ENCODE measurements around the gene PTPRJ.

Gene PTPRJ

GRCh38 chr11:47998345-47998732, 18.0 kb downstream of the PTPRJ start:
- DNase-seq, result no peak

GRCh38 chr11:47998733-47999359, 18.5 kb downstream of the PTPRJ start:
- DNase-seq, result no peak

GRCh38 chr11:48000432-48000831, 20.1 kb downstream of the PTPRJ start:
- peak; percentile 28 for DNase-seq

- no peak for DNase-seq
Measured at GRCh38 chr11:48001438-48002021, 21.2 kb downstream of the PTPRJ start.

GRCh38 chr11:48002561-48002960, 22.2 kb downstream of the PTPRJ start:
- peak; percentile 39 for DNase-seq

- no peak for DNase-seq
Measured at GRCh38 chr11:48003926-48004325, 23.6 kb downstream of the PTPRJ start.

GRCh38 chr11:48004456-48004855, 24.1 kb downstream of the PTPRJ start:
- no peak for DNase-seq

GRCh38 chr11:48005136-48005535, 24.8 kb downstream of the PTPRJ start:
- no peak for DNase-seq

GRCh38 chr11:48005831-48006270, 25.5 kb downstream of the PTPRJ start:
- DNase-seq, result peak; percentile 67

GRCh38 chr11:48006301-48006992, 26.1 kb downstream of the PTPRJ start:
- DNase-seq, result no peak

GRCh38 chr11:48007677-48008076, 27.3 kb downstream of the PTPRJ start:
- DNase-seq, result no peak

GRCh38 chr11:48008951-48009270, 28.6 kb downstream of the PTPRJ start:
- DNase-seq, result no peak

- DNase-seq, result no peak
Measured at GRCh38 chr11:48011102-48011797, 30.9 kb downstream of the PTPRJ start.

GRCh38 chr11:48011798-48012391, 31.5 kb downstream of the PTPRJ start:
- DNase-seq, result no peak

GRCh38 chr11:48013269-48013901, 33.0 kb downstream of the PTPRJ start:
- DNase-seq, result no peak

GRCh38 chr11:48014917-48015316, 34.6 kb downstream of the PTPRJ start:
- no peak for DNase-seq

GRCh38 chr11:48017105-48017830, 36.9 kb downstream of the PTPRJ start:
- DNase-seq, result peak; percentile 50

GRCh38 chr11:48017831-48018527, 37.6 kb downstream of the PTPRJ start:
- DNase-seq, result no peak

- DNase-seq, result peak; percentile 62
Measured at GRCh38 chr11:48018528-48019216, 38.3 kb downstream of the PTPRJ start.

GRCh38 chr11:48019217-48019584, 38.8 kb downstream of the PTPRJ start:
- peak; percentile 72 for DNase-seq

GRCh38 chr11:48019595-48019994, 39.2 kb downstream of the PTPRJ start:
- no peak for DNase-seq

Measured in DMS79 treated with DMSO at 0.1 percent for 48 hours (cell line).